LNCaP clone FGC (cell line): Measurements from ENCODE around the gene KLF15.

Source experiments
- DNase-seq: peaks from one replicate; pipeline ENCODE4 v3.0.0-alpha.2; 2011; ENCODE audit warnings: low read depth
- H3K4me3 ChIP-seq: 2 replicates; pipeline ENCODE4 v1.5.1; 2011; ENCODE audit warnings: mild to moderate bottlenecking, low read depth, low read length, control low read depth
- CTCF ChIP-seq: IDR thresholded peaks from 2 replicates; pipeline ENCODE4 v1.5.1; 2012; ENCODE audit warnings: mild to moderate bottlenecking; ENCODE audit not compliant: control insufficient read depth, insufficient read depth; ENCODE audit errors: extremely low read depth

Gene KLF15

GRCh38 chr3:126305427-126305826 is 51.8 kb downstream of the KLF15 start:
- DNase-seq: no peak
- no peak for TF ChIP-seq CTCF
- H3K4me3 ChIP-seq: no peak overlapping the region

GRCh38 chr3:126304704-126305103 is 52.5 kb downstream of the KLF15 start:
- no peak for TF ChIP-seq CTCF
- H3K4me3 ChIP-seq: no peak overlapping the region
- DNase-seq: no peak

GRCh38 chr3:126304291-126304690 is 52.9 kb downstream of the KLF15 start:
- DNase-seq: no peak
- no peak overlapping the region for H3K4me3 ChIP-seq
- no peak for TF ChIP-seq CTCF

GRCh38 chr3:126303272-126303671 is 53.9 kb downstream of the KLF15 start:
- DNase-seq: no peak
- no peak for TF ChIP-seq CTCF
- H3K4me3 ChIP-seq: no peak overlapping the region

GRCh38 chr3:126300761-126301481 is 56.3 kb downstream of the KLF15 start:
- DNase-seq: peak; percentile 7
- H3K4me3 ChIP-seq: no peak overlapping the region
- no peak for TF ChIP-seq CTCF

GRCh38 chr3:126300001-126300760 is 57.0 kb downstream of the KLF15 start:
- no peak for DNase-seq
- no peak overlapping the region for H3K4me3 ChIP-seq
- no peak for TF ChIP-seq CTCF
